Spleen (tissue), 11 donors: ENCODE measurements around the gene MED13L. TPM values are rescaled to one million over a fixed set of nuclear protein-coding genes. Genes with fewer than 3 reads are reported as not detected.

ENCODE experiments used
- DNase-seq: peaks from one replicate; pipeline ENCODE4 v3.0.0-alpha.2; 2020
- H3K27ac ChIP-seq, 8 donors: fragments of 200-600 bp; sonication (generic) in 7 of 8; 1 replicate in 4 of 8; 2 replicates in 4 of 8; pipeline versions ENCODE4 v1.5.0 to v1.8.0; 2016 to 2021; ENCODE audit warnings: inconsistent platforms in 4 of 8, mild to moderate bottlenecking in 4 of 8, moderate library complexity in 1 of 8
- H3K27me3 ChIP-seq, 7 donors: fragments of 200-600 bp; sonication (generic) in 6 of 7; replicated peaks in 1 of 7; 1 replicate in 4 of 7; 2 replicates in 3 of 7; pipeline versions ENCODE4 v1.5.0 to v1.8.0; 2016 to 2021; ENCODE audit warnings: inconsistent platforms in 3 of 7, mild to moderate bottlenecking in 1 of 7
- H3K36me3 ChIP-seq, 6 donors: fragments of 200-600 bp; sonication (generic) in 5 of 6; 1 replicate in 4 of 6; 2 replicates in 2 of 6; pipeline versions ENCODE4 v1.5.0 to v1.8.0; 2016 to 2021; ENCODE audit warnings: inconsistent platforms in 2 of 6
- H3K4me1 ChIP-seq, 6 donors: fragments of 200-600 bp; sonication (generic) in 5 of 6; 1 replicate in 3 of 6; 2 replicates in 3 of 6; pipeline versions ENCODE4 v1.5.0 to v1.8.0; 2016 to 2021; ENCODE audit warnings: inconsistent platforms in 3 of 6
- H3K4me3 ChIP-seq, 8 donors: fragments of 200-600 bp; sonication (generic) in 7 of 8; 1 replicate in 4 of 8; 2 replicates in 4 of 8; pipeline versions ENCODE4 v1.5.0 to v1.8.0; 2016 to 2021; ENCODE audit warnings: inconsistent platforms in 4 of 8, mild to moderate bottlenecking in 4 of 8, moderate library complexity in 2 of 8
- H3K9me3 ChIP-seq, 8 donors: fragments of 200-600 bp; sonication (generic) in 7 of 8; 1 replicate in 4 of 8; 2 replicates in 4 of 8; pipeline versions ENCODE4 v1.5.0 to v1.8.0; 2016 to 2021; ENCODE audit warnings: inconsistent platforms in 4 of 8
- CTCF ChIP-seq, 11 experiments: fragments of 200-600 bp in 7 of 11; fragments of 450-650 bp in 4 of 11; sonication (generic) in 4 of 11; IDR thresholded peaks in 8 of 11; conservative IDR thresholded peaks in 3 of 11; 1 replicate in 7 of 11; 2 replicates in 4 of 11; pipeline versions ENCODE4 v1.4.0 to v1.8.0; 2016 to 2021; ENCODE audit warnings: antibody characterized with exemption in 11 of 11, inconsistent platforms in 4 of 11, mild to moderate bottlenecking in 1 of 11
- POLR2A ChIP-seq, 3 donors: fragments of 450-650 bp; IDR thresholded peaks; one replicate each; pipeline ENCODE4 v1.5.1; 2017; ENCODE audit warnings: antibody characterized with exemption in 3 of 3, mild to moderate bottlenecking in 1 of 3
- POLR2AphosphoS5 ChIP-seq, 3 donors: sonication (generic); formaldehyde crosslinking; IDR thresholded peaks; one replicate each; pipeline ENCODE4 v1.5.1; 2017; ENCODE audit warnings: antibody characterized with exemption in 3 of 3
- WGBS, 5 donors: extraction: QIAGEN DNeasy Blood & Tissue Kit in 3 of 5; methylation state at CpG; one replicate each; pipeline versions ENCODE4 v1.1.5 to v1.1.7; 2013 to 2018; 5-methylcytosine and 5-hydroxymethylcytosine counted together
- intact Hi-C: fragments of 100-400 bp; cut with DNase I; formaldehyde crosslinking; loops from one replicate; pipeline ENCODE4 v1.15.0; 2023; ENCODE audit warnings: low total_unique reads
- polyA plus RNA-seq, 3 donors: library from polyadenylated mRNA; stranded (reverse); fragments of 200-250 nt; gene quantifications; one replicate each; pipeline ENCODE4 v1.2.1, GENCODE V29; 2013
- total RNA-seq, 7 donors: library from RNA; depleted of rRNA in 3 of 7; stranded (reverse); fragments of >200 nt in 3 of 7; fragmentation: NEBNext Ultra II Directional in 4 of 7; extraction: Animal tissue kit (Norgen Biotek cat#: 25700) in 4 of 7; gene quantifications; one replicate each; pipeline versions ENCODE4 v1.1.0 to v1.2.1, GENCODE V29; 2016 to 2021
- donor health status: healthy with polysubstance abuse.
- donor health status: DM: no; HTN: no; CAD: no; lungs with moderate emphysema.
- donor health status: DM: no; HTN: no; CAD: no.
- donor health status: Bipolar disorder and iron deficiency.
- donor health status: healthy.
- donor health status: DM: no; HTN: no; CAD: no.
- donor health status: DM: yes; HTN: yes; CAD: no.

Gene MED13L
- total and polyA plus RNA-seq, 10 donors: 13.4 to 255 (median 185) TPM

- no peak overlapping the region for H3K27ac ChIP-seq
- H3K9me3 ChIP-seq: no peaks in the 10 kb centered on the region
- no peak for TF ChIP-seq POLR2AphosphoS5 (IDR thresholded peaks at IDR 0.05)
- TF ChIP-seq CTCF (IDR thresholded peaks at IDR 0.05 in 8 of 11, conservative IDR thresholded peaks at IDR 0.05 in 3 of 11): no peak
- no peaks in the 10 kb centered on the region for H3K27me3 ChIP-seq
- intact Hi-C loops: no loop called here
- H3K4me1 ChIP-seq: peaks cover 0 to 11% (median 1%) of the 10 kb centered on the region in 6 donors
- H3K36me3 ChIP-seq: no peaks in the 10 kb centered on the region
- WGBS, 5 donors: 85 to 95% (median 87%) methylated on average over 4 of the region's 4 CpGs
- no peak for DNase-seq
- no peak overlapping the region for H3K4me3 ChIP-seq
These were observed 17.1 kb upstream of the MED13L start for GRCh38 chr12:116294454-116295165.

GRCh38 chr12:116293687-116294453 lies 16.4 kb upstream of the MED13L start:
- H3K27me3 ChIP-seq: no peaks in the 10 kb centered on the region
- no peaks in the 10 kb centered on the region for H3K9me3 ChIP-seq
- intact Hi-C loops: no loop called here
- H3K27ac ChIP-seq: no peak overlapping the region
- H3K4me1 ChIP-seq: peaks cover 0 to 3% (median 0%) of the 10 kb centered on the region in 6 donors
- WGBS, 5 donors: 78 to 87% (median 86%) methylated on average over 4 of the region's 4 CpGs
- no peak overlapping the region for H3K4me3 ChIP-seq
- no peak for DNase-seq
- TF ChIP-seq CTCF (IDR thresholded peaks at IDR 0.05 in 8 of 11, conservative IDR thresholded peaks at IDR 0.05 in 3 of 11) (no peak), POLR2AphosphoS5 (IDR thresholded peaks at IDR 0.05) (no peak), POLR2A (IDR thresholded peaks at IDR 0.05) (no peak)
- H3K36me3 ChIP-seq: no peaks in the 10 kb centered on the region

GRCh38 chr12:116291218-116291617 lies 13.7 kb upstream of the MED13L start:
- intact Hi-C loops: no loop called here
- Histone ChIP-seq H3K9me3 (no peaks in the 10 kb centered on the region), H3K27ac (no peak overlapping the region), H3K27me3 (no peaks in the 10 kb centered on the region), H3K36me3 (no peaks in the 10 kb centered on the region), H3K4me1 (no peaks in the 10 kb centered on the region), H3K4me3 (no peak overlapping the region)
- 91 to 99% (median 93%) methylated on average over 3 of the region's 3 CpGs for WGBS, 5 donors
- TF ChIP-seq CTCF (IDR thresholded peaks at IDR 0.05 in 8 of 11, conservative IDR thresholded peaks at IDR 0.05 in 3 of 11): no peak
- TF ChIP-seq POLR2A (IDR thresholded peaks at IDR 0.05): no peak
- no peak for TF ChIP-seq POLR2AphosphoS5 (IDR thresholded peaks at IDR 0.05)
- DNase-seq: no peak

- WGBS, 5 donors: 88 to 95% (median 93%) methylated on average over 3 of the region's 3 CpGs
- H3K4me3 ChIP-seq: no peak overlapping the region
- intact Hi-C loops: no loop called here
- H3K4me1 ChIP-seq: peaks cover 0 to 21% (median 2%) of the 10 kb centered on the region in 6 donors
- DNase-seq: no peak
- no peaks in the 10 kb centered on the region for H3K27me3 ChIP-seq
- H3K27ac ChIP-seq: no peak overlapping the region
- H3K36me3 ChIP-seq: no peaks in the 10 kb centered on the region
- H3K9me3 ChIP-seq: no peaks in the 10 kb centered on the region
- TF ChIP-seq POLR2AphosphoS5 (IDR thresholded peaks at IDR 0.05) (no peak), CTCF (IDR thresholded peaks at IDR 0.05 in 8 of 11, conservative IDR thresholded peaks at IDR 0.05 in 3 of 11) (no peak), POLR2A (IDR thresholded peaks at IDR 0.05) (no peak)
These were observed 11.2 kb upstream of the MED13L start for GRCh38 chr12:116288735-116289134.
